AG08395 (cell line): ENCODE measurements around the gene ZP3.
"Not testable (repeated sequence)": the region's sequence is repeated elsewhere in the genome, so short reads cannot be mapped to it uniquely, and the experiment has no call there.

ENCODE experiments used
- DNase-seq: peaks from one replicate; pipeline ENCODE4 v3.0.0; 2012; ENCODE audit warnings: mixed read lengths, low spot score

ZP3 gene

DNA sequence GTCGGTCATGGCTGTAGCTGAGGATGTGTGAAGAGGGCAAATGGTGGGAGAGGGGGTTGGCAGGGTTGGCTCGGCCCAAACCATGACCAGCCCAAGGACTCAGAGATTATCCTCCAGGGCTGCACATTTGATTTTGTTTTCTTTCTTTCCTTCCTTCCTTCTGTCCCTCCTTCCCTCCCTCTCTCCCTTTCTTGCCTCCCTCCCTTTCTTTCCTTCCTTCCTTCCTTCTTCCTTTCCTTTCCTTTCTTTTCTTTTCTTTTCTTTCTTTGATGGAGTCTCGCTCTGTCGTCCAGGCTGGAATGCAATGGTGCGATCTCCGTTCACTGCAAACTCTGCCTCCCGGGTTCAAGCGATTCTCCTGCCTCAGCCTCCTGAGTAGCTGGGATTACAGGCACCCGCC is 19.0 kb upstream of the ZP3 start:
- no peak for DNase-seq

DNA sequence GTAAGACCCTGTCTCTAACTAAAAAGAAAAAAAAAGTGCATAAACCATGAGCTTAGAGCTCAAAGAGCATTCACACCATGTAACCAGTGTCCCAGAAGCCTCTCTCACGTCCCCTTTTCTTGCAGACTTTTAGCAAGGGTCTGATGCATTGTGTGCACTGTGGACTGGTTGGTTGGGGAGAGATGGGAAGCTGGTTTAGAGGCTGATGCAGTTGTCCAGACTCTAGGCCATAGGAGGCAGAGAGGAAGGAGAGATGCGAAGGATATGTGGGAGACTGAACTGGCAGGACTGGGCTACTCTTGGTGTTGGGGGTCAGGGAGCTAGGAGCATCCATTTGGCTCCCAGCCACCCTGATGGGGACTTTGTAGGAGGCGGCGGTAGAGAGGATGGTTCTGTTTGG is 17.0 kb upstream of the ZP3 start:
- no peak for DNase-seq

DNA sequence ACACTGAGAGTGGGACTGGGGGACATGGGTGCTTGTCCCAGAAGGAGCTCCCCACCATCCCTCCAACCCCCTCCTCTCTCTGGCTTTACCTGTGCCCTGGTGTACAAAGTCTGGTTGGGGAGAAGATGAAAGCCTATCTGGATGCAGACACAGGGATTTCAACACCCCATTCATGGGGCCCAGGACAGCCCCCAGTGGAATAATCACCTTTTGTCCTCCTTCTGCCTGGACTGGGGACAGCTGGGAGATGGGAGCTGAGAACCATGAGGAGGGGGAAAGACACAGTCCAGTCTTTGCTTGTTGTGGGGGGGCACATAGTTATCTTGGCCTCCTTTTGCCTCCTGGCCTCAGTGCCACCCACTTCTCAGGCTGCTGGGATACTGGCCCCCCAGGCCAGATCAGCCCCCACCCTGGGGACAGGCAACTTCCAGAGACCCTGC is 16.6 kb upstream of the ZP3 start:
- no peak for DNase-seq

- DNase-seq, result no peak
These were observed 15.2 kb upstream of the ZP3 start, which contains the start of gene SSC4D for GRCh38 chr7:76409537-76409936. SSC4D (minus strand) TSS chr7:76409697; CDS start chr7:76404439, 5,258 bp downstream.

DNA sequence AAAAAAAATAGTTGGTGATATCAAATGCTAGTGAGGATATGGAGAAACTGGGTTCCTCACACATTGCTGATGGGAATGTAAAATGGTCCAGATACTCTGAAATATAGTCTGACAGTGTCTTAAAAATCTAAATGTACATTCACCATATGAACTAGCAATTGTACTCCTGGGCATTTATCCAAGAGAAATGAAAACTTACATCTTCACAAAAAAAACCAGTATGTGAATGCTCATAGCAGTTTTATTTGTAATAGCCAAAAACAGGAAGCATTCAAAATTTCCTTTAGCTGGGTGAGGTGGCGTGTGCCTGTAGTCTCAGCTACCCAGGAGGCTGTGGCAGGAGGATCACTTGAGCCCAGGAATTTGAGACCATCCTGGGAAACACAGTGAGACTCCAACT is 13.1 kb upstream of the ZP3 start:
- DNase-seq, result no peak

DNA sequence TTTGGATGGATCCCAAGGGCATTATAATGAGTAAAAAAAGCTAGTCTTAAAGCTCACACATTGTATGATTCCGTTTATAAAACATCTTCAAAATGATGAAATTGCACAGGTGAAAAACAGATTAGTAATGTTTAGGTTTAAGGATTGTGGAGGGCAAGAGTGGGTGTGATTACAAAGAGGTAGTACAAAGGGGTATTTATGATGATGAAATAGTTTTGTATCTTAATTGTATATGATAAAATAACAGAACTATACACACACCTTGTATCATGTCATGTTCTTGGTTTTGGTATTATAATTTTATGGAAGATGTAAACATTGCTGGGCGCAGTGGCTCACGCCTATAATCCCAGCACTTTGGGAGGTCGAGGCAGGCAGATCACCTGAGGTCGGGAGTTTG is 12.5 kb upstream of the ZP3 start:
- DNase-seq, result no peak

DNA sequence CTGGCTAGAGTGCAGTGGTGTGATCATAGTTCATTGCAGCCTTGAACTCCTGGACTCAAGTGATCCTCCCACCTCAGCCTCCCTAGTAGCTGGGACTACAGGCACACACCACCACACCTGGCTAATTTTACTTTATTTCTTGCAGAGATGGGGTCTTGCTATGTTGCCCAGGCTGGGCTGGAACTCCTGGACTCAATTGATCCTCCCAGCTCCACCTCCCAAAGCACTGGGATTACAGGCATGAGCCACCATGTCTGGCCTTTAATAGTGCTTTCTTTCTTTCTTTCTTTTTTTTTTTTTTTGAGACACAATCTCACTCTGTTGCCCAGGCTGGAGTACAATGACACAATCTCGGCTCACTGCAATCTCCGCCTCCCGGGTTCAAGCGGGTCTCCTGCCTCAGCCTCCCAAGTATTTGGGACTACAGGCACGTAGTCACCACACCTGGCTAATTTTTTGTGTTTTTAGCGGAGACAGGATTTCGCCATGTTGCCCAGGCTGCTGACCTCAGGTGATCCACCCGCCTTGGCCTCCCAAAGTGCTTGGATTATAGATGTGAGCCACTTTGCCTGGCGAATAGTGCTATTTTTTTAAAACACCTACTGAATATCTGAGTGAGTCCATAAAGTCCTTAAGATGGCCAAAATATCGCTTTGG is 7.0 kb upstream of the ZP3 start:
- DNase-seq, result not testable (repeated sequence)

GRCh38 chr7:76421097-76421496 is 3.7 kb upstream of the ZP3 start:
- DNase-seq, result peak; percentile 63

DNA sequence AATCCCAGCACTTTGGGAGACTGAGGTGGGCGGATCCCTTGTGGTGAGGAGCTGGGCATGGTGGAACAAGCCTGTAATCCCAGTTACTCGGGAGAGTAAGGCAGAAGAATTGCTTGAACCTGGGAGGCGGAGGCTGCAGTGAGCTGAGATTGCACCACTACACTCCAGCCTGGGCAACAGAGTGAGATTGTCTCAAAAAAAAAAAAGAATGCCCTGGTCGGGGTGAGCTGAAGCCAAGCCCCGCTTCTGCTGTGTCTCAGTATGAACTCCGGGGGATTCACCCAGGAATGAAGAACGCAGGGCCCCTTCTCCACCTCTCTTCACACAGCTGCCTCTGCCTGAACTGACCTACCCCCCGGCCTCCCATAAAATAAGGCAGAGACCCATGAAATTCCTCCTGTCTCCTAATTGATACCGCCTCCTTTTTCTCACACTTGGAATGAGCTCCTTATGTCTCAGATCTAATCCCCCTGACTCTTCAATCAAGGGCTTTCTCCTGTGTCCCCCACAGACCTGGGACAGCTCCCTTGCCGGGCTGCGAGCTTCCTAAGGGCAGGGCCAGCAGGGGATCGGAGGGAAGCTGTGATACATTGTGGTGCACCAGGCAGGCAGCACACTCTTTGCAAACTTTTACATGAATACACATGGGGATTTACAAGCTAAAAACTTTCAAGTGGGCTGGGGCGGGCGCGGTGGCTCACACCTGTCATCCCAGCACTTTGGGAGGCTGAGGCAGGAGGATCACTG is 911 bp upstream of the ZP3 start:
- no peak for DNase-seq

- no peak for DNase-seq
These were observed 406 bp downstream of the ZP3 start for GRCh38 chr7:76425156-76425555.

DNA sequence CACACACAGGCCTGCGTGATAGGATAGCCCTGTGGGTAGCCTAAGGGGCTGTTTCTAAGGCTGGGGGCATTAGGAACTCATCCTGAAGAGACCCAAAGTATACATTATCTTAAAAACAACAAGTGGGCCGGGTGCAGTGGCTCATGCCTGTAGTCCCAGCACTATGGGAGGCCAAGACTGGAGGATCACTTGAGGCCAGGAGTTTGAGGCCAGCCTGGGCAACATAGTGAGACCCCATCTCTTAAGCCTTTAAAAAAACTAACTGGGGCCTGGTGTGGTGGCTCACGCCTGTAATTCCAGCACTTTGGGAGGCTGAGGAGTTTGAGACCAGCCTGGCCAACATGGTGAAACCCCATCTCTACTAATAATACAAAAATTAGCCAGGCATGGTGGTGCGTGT is 808 bp downstream of the ZP3 start:
- DNase-seq, result not testable (repeated sequence)

DNA sequence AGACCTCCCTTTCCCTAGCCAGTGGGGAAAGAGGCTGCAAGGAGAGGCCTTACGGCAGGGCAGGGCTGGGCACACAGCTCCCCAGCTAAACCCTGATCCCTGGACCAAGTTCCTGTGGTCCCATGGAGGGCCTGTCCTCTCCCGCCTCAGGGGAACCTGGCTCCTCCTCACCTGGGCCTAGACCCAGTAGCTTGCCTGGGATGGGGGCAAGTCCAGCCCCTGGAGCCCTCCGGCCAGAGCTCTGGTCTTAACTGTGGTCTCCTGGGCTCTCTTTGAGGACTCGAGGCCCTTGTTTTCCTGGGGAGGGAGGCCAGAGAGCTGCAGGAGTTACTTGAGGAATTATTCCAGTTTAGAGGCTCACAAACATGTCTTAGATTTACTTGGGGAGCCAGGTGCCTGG is 1.5 kb downstream of the ZP3 start:
- DNase-seq, result no peak

DNA sequence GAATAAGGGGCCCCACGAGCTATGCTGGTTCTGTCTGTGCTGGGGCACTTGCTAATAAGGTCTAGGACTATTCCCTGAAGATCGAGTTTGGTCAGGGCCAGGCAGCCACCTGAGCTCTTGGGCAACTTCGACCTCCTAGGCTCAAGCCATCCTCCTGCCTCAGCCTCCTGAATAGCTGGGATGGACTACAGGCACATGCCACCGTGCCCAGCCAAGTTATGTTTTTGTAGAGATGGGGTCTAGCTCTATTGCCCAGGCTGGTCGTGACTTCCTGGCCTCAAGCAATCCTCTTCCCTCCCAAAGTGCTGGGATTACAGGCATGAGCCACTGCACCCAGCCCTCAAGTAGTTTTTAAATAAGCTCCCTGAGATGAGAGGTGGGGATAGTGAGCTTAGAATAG is 2.9 kb downstream of the ZP3 start:
- DNase-seq, result no peak

DNA sequence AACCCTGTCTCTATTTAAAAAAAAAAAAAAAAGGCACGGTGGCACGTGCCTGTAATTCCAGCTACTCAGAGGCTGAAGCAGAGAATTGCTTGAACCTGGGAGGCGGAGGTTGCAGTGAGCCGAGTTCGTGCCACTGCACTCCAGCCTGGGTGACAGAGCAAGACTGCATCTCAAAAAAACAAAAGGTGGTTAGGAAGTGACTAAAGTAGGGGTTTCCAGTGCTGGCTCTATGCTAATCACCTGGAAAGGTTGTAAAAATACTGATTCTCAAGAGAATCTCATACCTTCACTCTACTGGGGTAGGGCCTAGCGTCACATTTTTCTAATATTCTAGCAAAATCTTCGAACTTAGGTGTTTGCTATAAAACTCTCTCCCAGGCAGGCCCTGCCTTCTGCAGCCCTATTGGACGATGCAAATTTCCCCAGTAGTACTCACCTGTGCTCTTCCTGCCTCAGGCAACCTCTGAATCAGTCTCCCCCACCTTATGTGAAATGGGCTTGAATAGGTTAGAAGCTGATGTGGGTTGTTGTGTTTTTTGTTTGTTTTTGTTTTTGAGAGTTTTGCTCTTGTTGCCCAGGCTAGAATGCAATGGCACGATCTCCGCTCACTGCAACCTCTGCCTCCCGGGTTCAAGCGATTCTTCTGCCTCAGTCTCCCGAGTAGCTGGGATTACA is 3.5 kb downstream of the ZP3 start:
- DNase-seq, result no peak

DNA sequence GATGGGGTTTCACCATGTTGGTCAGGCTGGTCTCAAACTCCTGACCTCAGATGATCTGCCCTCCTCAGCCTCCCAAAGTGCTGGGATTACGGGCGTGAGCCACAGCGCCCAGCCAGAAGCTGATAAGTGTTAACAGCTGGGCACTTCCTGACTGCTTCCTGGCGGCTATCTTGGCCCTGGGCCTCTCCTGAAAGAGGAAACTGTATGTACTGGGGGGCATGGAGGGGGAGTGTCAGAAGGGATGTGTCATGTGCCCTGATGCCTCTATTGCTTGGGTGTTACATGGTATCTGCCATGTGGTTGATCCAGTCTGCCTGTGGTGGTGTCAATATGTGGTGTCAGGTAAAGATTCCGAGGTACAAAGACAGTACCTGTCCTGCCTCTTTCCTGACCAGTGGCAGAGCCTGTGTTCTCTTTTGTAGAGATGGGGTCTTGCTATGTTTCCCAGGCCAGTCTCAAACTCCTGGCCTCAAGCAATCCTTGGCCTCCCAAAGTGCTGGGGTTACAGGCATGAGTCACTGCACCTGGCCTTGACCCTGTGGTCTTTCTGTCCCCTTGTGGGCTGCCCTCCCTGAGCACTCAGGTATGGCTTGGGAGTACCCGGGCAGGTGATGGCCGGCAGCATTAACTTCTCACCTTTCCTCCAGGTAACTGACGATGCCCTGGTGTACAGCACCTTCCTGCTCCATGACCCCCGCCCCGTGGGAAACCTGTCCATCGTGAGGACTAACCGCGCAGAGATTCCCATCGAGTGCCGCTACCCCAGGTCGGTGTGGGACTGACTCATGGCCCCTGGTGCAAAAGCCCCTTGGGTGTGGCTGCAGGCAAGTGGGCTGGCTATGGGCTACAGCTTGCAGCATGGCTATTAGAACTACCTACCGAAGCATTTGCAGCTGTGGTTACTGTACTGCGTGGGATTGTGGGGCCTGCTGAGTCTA is 4.4 kb downstream of the ZP3 start:
- peak; percentile 22 for DNase-seq

DNA sequence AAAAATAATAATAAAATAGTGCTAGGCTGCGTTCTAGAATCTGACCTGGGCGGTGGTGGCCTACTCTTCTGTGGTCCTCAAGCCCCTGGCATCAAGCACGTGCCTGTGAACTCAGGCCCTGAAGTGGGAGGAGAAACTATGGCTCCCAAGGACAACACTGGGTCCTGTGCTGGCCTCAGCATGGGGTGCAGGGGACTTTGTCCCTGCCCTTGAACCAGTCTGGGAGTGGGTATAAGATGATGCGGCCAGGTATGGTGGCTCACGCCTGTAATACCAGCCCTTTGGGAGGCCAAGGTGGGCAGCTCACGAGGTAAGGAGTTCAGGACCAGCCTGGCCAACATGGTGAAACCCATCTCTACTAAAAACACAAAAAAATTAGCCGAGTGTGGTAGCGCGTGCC is 5.5 kb downstream of the ZP3 start:
- DNase-seq, result no peak

GRCh38 chr7:76430836-76431235 is 6.1 kb downstream of the ZP3 start:
- DNase-seq, result no peak

GRCh38 chr7:76437873-76438272 is 13.1 kb downstream of the ZP3 start:
- DNase-seq, result not testable (repeated sequence)

DNA sequence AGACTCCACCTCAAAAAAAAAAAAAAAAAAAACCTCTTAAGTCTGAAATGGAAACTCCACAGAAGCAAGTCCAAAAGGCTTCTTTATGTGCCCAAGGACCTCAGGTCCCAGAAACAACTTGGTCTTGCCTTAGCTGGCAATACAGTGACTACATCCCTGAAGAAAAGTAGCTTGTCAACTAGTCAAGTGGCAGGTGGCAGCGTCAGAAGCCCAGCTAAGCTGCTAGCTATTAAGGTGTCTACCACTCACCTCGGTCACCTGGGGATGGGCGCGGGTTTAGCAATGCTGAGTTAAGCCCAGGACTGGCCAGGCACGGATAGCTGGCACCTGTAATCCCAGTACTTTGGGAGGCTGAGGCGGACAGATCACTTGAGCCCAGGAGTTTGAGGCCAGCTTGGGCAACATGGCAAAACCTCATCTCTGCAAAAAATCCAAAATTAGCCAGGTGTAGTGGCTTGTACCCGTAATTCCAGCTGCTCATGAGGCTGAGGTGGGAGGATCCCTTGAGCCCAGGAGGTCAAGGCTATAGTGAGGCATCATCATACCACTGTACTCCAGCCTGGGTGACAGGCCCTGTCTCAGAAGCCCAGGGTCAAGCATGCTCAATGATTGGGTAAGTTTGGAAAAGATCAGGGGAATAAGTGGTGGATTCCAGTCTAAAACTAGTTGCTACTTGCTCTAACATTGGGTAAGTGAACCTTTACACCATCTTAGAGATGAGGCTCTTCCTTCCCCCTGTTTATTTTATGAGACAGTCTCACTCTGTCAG is 14.6 kb downstream of the ZP3 start:
- not testable (repeated sequence) for DNase-seq

DNA sequence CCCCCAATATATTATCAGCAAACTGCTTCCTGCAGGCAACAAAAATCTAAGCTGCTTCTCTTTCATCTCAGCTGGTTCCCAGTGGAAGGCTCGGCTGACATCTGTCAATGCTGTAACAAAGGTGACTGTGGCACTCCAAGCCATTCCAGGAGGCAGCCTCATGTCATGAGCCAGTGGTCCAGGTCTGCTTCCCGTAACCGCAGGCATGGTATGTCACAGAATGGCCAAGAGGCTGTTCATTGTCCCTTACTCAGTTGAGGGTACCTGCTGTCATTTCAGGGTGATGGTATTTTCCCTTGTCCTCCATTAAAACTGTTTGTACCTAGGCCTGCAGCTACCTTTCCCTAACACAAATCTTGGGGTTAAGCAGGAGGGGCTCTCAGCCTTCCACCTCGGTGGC is 15.7 kb downstream of the ZP3 start:
- not testable (repeated sequence) for DNase-seq

- DNase-seq, result not testable (repeated sequence)
These were observed 17.0 kb downstream of the ZP3 start for GRCh38 chr7:76441792-76442191.
